H9 (cell line): Measurements from ENCODE around the gene INVS. TPM values are rescaled to one million over a fixed set of nuclear protein-coding genes. Genes with fewer than 3 reads are reported as not detected.
"Not testable (repeated sequence)": the region's sequence is repeated elsewhere in the genome, so short reads cannot be mapped to it uniquely, and the experiment has no call there.

Experiments used
- DNase-seq: peaks from one replicate; pipeline ENCODE4 v3.0.0-alpha.2; 2017
- H2AFZ ChIP-seq: one replicate; pipeline ENCODE4 v1.6.1; 2013; ENCODE audit warnings: mild to moderate bottlenecking, low read length, control low read depth, moderate library complexity
- H2AK5ac ChIP-seq: 2 replicates; pipeline ENCODE4 v1.6.1; 2013; ENCODE audit warnings: low read length, control low read depth, mixed read lengths; ENCODE audit not compliant: insufficient read length
- H2BK120ac ChIP-seq: one replicate; pipeline ENCODE4 v1.6.1; 2013; ENCODE audit warnings: low read depth, mild to moderate bottlenecking, low read length, control low read depth, inconsistent platforms; ENCODE audit not compliant: poor library complexity, severe bottlenecking
- H2BK12ac ChIP-seq: 2 replicates; pipeline ENCODE4 v1.6.1; 2013; ENCODE audit warnings: low read length, control low read depth, mixed read lengths, low read depth; ENCODE audit not compliant: insufficient read length
- H2BK15ac ChIP-seq: 2 replicates; pipeline ENCODE4 v1.6.1; 2013; ENCODE audit warnings: low read depth, low read length, control low read depth
- H2BK20ac ChIP-seq: one replicate; pipeline ENCODE4 v1.6.1; 2013; ENCODE audit warnings: low read depth, mild to moderate bottlenecking, low read length, control low read depth, inconsistent platforms; ENCODE audit not compliant: poor library complexity, severe bottlenecking
- H2BK5ac ChIP-seq: 2 replicates; pipeline ENCODE4 v1.6.1; 2013; ENCODE audit warnings: low read length, control low read depth, mixed read lengths; ENCODE audit not compliant: insufficient read length
- H3K14ac ChIP-seq: 2 replicates; pipeline ENCODE4 v1.6.1; 2013; ENCODE audit warnings: low read length, control low read depth; ENCODE audit not compliant: insufficient read depth
- H3K18ac ChIP-seq: 2 replicates; pipeline ENCODE4 v1.6.1; 2013; ENCODE audit warnings: low read depth, mild to moderate bottlenecking, mixed read lengths, low read length, control low read depth; ENCODE audit not compliant: insufficient read length
- H3K23ac ChIP-seq: 2 replicates; pipeline ENCODE4 v1.6.1; 2013; ENCODE audit warnings: low read length, control low read depth, mixed read lengths, low read depth; ENCODE audit not compliant: insufficient read length
- H3K23me2 ChIP-seq: 2 replicates; pipeline ENCODE4 v1.6.1; 2013; ENCODE audit warnings: low read depth, mild to moderate bottlenecking, mixed read lengths, low read length, control low read depth; ENCODE audit not compliant: insufficient read length, poor library complexity, severe bottlenecking
- H3K27ac ChIP-seq: 2 replicates; pipeline ENCODE4 v1.5.1; 2013; ENCODE audit warnings: low read length, control low read depth, mixed read lengths, low read depth; ENCODE audit not compliant: insufficient read length
- H3K27me3 ChIP-seq: 2 replicates; pipeline ENCODE4 v1.6.1; 2013; ENCODE audit warnings: low read length, control low read depth, inconsistent platforms; ENCODE audit not compliant: insufficient read depth
- H3K4ac ChIP-seq: 2 replicates; pipeline ENCODE4 v1.6.1; 2013; ENCODE audit warnings: low read depth, mild to moderate bottlenecking, control low read depth, inconsistent platforms, low read length, moderate library complexity
- H3K4me1 ChIP-seq: 2 replicates; pipeline ENCODE4 v1.6.1; 2013; ENCODE audit warnings: low read length, control low read depth, inconsistent platforms; ENCODE audit not compliant: insufficient read depth
- H3K4me2 ChIP-seq: 2 replicates; pipeline ENCODE4 v1.6.1; 2013; ENCODE audit warnings: low read length, control low read depth, mixed read lengths; ENCODE audit not compliant: insufficient read length, insufficient read depth
- H3K56ac ChIP-seq: 2 replicates; pipeline ENCODE4 v1.6.1; 2013; ENCODE audit warnings: low read depth, mild to moderate bottlenecking, mixed read lengths, low read length, control low read depth; ENCODE audit not compliant: insufficient read length
- H3K79me1 ChIP-seq: 2 replicates; pipeline ENCODE4 v1.6.1; 2013; ENCODE audit warnings: low read depth, mild to moderate bottlenecking, moderate library complexity, low read length, control low read depth, inconsistent platforms; ENCODE audit not compliant: insufficient read depth, poor library complexity, severe bottlenecking
- H3K79me2 ChIP-seq: 2 replicates; pipeline ENCODE4 v1.6.1; 2013; ENCODE audit warnings: low read length, control low read depth, inconsistent platforms; ENCODE audit not compliant: insufficient read depth
- H3K9ac ChIP-seq: 2 replicates; pipeline ENCODE4 v1.6.1; 2013; ENCODE audit warnings: low read length, control low read depth, mixed read lengths; ENCODE audit not compliant: insufficient read length; ENCODE audit errors: extremely low read depth
- H3K9me3 ChIP-seq: one replicate; pipeline ENCODE4 v1.6.1; 2013; ENCODE audit warnings: low read depth, low read length, inconsistent platforms; ENCODE audit not compliant: control insufficient read depth
- H3T11ph ChIP-seq: one replicate; pipeline ENCODE4 v1.6.1; 2013; ENCODE audit warnings: mild to moderate bottlenecking, low read length, control low read depth, inconsistent platforms
- H4K20me1 ChIP-seq: one replicate; pipeline ENCODE4 v1.6.1; 2013; ENCODE audit not compliant: control insufficient read depth, insufficient read length, insufficient read depth
- H4K5ac ChIP-seq: 2 replicates; pipeline ENCODE4 v1.6.1; 2013; ENCODE audit warnings: low read depth, mild to moderate bottlenecking, mixed read lengths, low read length, control low read depth; ENCODE audit not compliant: insufficient read length
- H4K8ac ChIP-seq: replicated peaks from 2 replicates; pipeline ENCODE4 v1.6.1; 2013; ENCODE audit warnings: low read length, control low read depth, mixed read lengths, low read depth; ENCODE audit not compliant: insufficient read length
- H4K91ac ChIP-seq: 2 replicates; pipeline ENCODE4 v1.6.1; 2013; ENCODE audit warnings: low read depth, mild to moderate bottlenecking, moderate library complexity, mixed read lengths, low read length, control low read depth; ENCODE audit not compliant: insufficient read length
- H3K27ac Mint-ChIP-seq, 3 experiments: 2 replicates in 2 of 3; 3 replicates in 1 of 3; pipeline ENCODE4 v1.8.0; 2020 to 2021; ENCODE audit warnings: mixed read lengths in 3 of 3, mild to moderate bottlenecking in 1 of 3, moderate library complexity in 1 of 3
- H3K27me3 Mint-ChIP-seq: 2 replicates; pipeline ENCODE4 v1.8.0; 2021; ENCODE audit warnings: low read depth, mild to moderate bottlenecking, moderate library complexity, mixed read lengths
- H3K36me3 Mint-ChIP-seq, 3 experiments: 2 replicates in 2 of 3; 3 replicates in 1 of 3; pipeline ENCODE4 v1.8.0; 2020 to 2021; ENCODE audit warnings: low read depth in 3 of 3, mixed read lengths in 3 of 3; ENCODE audit not compliant: insufficient read depth in 1 of 3
- H3K4me1 Mint-ChIP-seq, 2 experiments: 2 replicates each; pipeline ENCODE4 v1.8.0; 2020; ENCODE audit warnings: mixed read lengths in 2 of 2
- H3K4me3 Mint-ChIP-seq, 2 experiments: 2 replicates in 1 of 2; 3 replicates in 1 of 2; pipeline ENCODE4 v1.8.0; 2020 to 2021; ENCODE audit warnings: mild to moderate bottlenecking in 2 of 2, mixed read lengths in 2 of 2, moderate library complexity in 1 of 2
- H3K9me3 Mint-ChIP-seq, 2 experiments: 2 replicates in 1 of 2; 3 replicates in 1 of 2; pipeline ENCODE4 v1.8.0; 2020; ENCODE audit warnings: mild to moderate bottlenecking in 2 of 2, mixed read lengths in 2 of 2, moderate library complexity in 1 of 2
- WGBS: extraction: QIAGEN DNeasy Blood & Tissue Kit; methylation state at CpG from one replicate; pipeline ENCODE4 v1.1.7; 2013; ENCODE audit warnings: missing lambda C conversion rate, low lambda C conversion rate, mixed read lengths; ENCODE audit not compliant: insufficient read length; ENCODE audit errors: extremely low coverage; 5-methylcytosine and 5-hydroxymethylcytosine counted together
- total RNA-seq: library from RNA; stranded (reverse); gene quantifications from 2 replicates; pipeline ENCODE4 v1.2.1, GENCODE V29; 2021

INVS gene
- total RNA-seq, 1 experiment from 2014 or later, result 7.5 TPM

- Histone ChIP-seq H3K27ac (peak overlapping the region; percentile 52), H3K4me2 (peak overlapping the region; percentile 88), H3K79me2 (peaks cover 15% of the 10 kb centered on the region; the same call in 1 of the 2 replicates), H3K9ac (peak overlapping the region; percentile 60)
- not testable (repeated sequence) for H3T11ph ChIP-seq, H3K23ac ChIP-seq, H3K4ac ChIP-seq, H2BK20ac ChIP-seq, H3K36me3 Mint-ChIP-seq, H3K14ac ChIP-seq, H4K20me1 ChIP-seq, H4K5ac ChIP-seq, H3K23me2 ChIP-seq, H3K4me3 Mint-ChIP-seq, H3K79me1 ChIP-seq, H3K27me3 Mint-ChIP-seq, H3K27me3 ChIP-seq, H3K18ac ChIP-seq, H4K8ac ChIP-seq, H2AK5ac ChIP-seq, H3K9me3 Mint-ChIP-seq, H2BK12ac ChIP-seq, H2BK15ac ChIP-seq, H2AFZ ChIP-seq, H3K9me3 ChIP-seq, H3K56ac ChIP-seq, H2BK120ac ChIP-seq, H3K4me1 ChIP-seq, DNase-seq, H4K91ac ChIP-seq, H2BK5ac ChIP-seq
- Mint-ChIP-seq H3K4me1 (peaks cover 22 to 31% of the 10 kb centered on the region in 2 experiments), H3K27ac (peak overlapping the region; percentile 95 to 98 (median 96))
- no CpG with 5 or more reads among the region's 8 CpGs for WGBS
Observed at GRCh38 chr9:100145976-100146375, 46.9 kb downstream of the INVS start.
